ENCODE measurements around the gene SHB.

GRCh38 chr9:37916471-37917312 is 152.3 kb downstream of the SHB start:
- TF ChIP-seq POLR2A (IDR thresholded peaks at IDR 0.05; ENCODE audit: low read length), result no peak
- TF ChIP-seq, protein P1, sequence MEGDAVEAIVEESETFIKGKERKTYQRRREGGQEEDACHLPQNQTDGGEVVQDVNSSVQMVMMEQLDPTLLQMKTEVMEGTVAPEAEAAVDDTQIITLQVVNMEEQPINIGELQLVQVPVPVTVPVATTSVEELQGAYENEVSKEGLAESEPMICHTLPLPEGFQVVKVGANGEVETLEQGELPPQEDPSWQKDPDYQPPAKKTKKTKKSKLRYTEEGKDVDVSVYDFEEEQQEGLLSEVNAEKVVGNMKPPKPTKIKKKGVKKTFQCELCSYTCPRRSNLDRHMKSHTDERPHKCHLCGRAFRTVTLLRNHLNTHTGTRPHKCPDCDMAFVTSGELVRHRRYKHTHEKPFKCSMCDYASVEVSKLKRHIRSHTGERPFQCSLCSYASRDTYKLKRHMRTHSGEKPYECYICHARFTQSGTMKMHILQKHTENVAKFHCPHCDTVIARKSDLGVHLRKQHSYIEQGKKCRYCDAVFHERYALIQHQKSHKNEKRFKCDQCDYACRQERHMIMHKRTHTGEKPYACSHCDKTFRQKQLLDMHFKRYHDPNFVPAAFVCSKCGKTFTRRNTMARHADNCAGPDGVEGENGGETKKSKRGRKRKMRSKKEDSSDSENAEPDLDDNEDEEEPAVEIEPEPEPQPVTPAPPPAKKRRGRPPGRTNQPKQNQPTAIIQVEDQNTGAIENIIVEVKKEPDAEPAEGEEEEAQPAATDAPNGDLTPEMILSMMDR (IDR thresholded peaks at IDR 0.05), result no peak
- no peak for TF ChIP-seq EP300 (IDR thresholded peaks at IDR 0.05)
- TF ChIP-seq MAX (IDR thresholded peaks at IDR 0.05), result no peak
- TF ChIP-seq USF2 (IDR thresholded peaks at IDR 0.05), result no peak
- TF ChIP-seq ESRRA (IDR thresholded peaks at IDR 0.05; ENCODE audit: borderline replicate concordance, low read length), result no peak
- TF ChIP-seq NR3C1 (IDR thresholded peaks at IDR 0.05), result no peak

Data from A549 (cell line).